H54 (cell line): ENCODE results near the gene STAU1.

ENCODE experiments used
- DNase-seq: peaks from one replicate; pipeline ENCODE4 v3.0.0; 2011; ENCODE audit warnings: low spot score, mixed read lengths; ENCODE audit not compliant: insufficient read length
- FAIRE-seq: peaks from 3 replicates; lab custom pipeline; 2011; peaks lifted over from hg19 to GRCh38; lab: Jason Lieb, UNC
- POLR2A ChIP-seq: IDR thresholded peaks from 2 replicates; pipeline ENCODE4 v1.6.1; 2011; ENCODE audit warnings: low read depth, mild to moderate bottlenecking, low read length

STAU1 gene

GRCh38 chr20:49167811-49168507 is 20.2 kb downstream of the STAU1 start:
- TF ChIP-seq POLR2A = no peak
- DNase-seq (no peak), FAIRE-seq (no peak)

- DNase-seq = no peak
- no peak for TF ChIP-seq POLR2A
- FAIRE-seq = no peak
These were observed 21.3 kb downstream of the STAU1 start for GRCh38 chr20:49166534-49167449.

DNA sequence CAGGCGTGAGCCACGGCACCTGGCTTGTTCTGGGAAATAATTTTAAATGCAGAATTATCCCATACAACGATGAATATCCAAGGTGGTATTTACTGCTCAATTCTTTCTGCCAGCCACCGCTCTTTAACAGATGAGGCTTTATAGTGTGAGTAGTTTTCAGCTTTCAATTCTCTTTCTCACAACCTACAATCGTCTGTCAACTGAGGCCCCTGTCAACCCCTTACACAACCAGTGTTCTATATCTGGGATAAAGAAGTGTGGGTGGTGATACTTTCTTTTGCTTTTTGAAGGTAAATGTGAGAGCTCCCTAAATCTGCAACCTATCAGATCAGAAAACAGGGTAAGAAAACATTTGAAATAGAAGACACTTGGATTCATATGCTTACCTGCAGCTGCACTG is 22.5 kb downstream of the STAU1 start:
- DNase-seq (no peak), FAIRE-seq (no peak)
- TF ChIP-seq POLR2A = no peak

GRCh38 chr20:49163696-49164095 is 24.4 kb downstream of the STAU1 start:
- FAIRE-seq (no peak), DNase-seq (no peak)
- no peak for TF ChIP-seq POLR2A

GRCh38 chr20:49161428-49162152 is 26.5 kb downstream of the STAU1 start:
- FAIRE-seq = no peak
- no peak for TF ChIP-seq POLR2A
- no peak for DNase-seq

- FAIRE-seq (no peak), DNase-seq (no peak)
- TF ChIP-seq POLR2A = no peak
These were observed 27.8 kb downstream of the STAU1 start for GRCh38 chr20:49160057-49160929.

- DNase-seq = no peak
- no peak for TF ChIP-seq POLR2A
- FAIRE-seq = no peak
These were observed 31.0 kb downstream of the STAU1 start for GRCh38 chr20:49157146-49157545.

- TF ChIP-seq POLR2A = no peak
- FAIRE-seq (no peak), DNase-seq (no peak)
These were observed 31.7 kb downstream of the STAU1 start for GRCh38 chr20:49156481-49156880.

DNA sequence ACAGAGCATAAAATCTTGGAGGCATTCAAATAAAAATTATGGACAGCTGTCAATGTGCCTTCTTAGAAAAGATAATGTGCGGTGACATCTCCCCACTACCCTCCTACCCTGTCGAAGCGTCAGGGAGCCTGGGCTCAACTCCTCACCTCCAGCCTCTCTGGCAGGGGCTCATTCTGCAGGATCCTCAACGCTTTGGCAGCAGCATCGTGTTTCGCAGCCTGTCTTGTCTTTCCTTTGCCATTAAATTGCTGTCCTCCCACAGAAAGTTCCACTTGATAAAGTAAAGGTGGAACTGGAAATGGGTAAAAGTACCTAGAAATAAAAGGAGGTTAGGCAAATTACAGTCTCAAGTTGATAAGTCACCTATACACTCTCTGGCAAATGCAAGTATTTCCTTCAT is 36.7 kb downstream of the STAU1 start:
- no peak for FAIRE-seq
- no peak for TF ChIP-seq POLR2A
- no peak for DNase-seq

DNA sequence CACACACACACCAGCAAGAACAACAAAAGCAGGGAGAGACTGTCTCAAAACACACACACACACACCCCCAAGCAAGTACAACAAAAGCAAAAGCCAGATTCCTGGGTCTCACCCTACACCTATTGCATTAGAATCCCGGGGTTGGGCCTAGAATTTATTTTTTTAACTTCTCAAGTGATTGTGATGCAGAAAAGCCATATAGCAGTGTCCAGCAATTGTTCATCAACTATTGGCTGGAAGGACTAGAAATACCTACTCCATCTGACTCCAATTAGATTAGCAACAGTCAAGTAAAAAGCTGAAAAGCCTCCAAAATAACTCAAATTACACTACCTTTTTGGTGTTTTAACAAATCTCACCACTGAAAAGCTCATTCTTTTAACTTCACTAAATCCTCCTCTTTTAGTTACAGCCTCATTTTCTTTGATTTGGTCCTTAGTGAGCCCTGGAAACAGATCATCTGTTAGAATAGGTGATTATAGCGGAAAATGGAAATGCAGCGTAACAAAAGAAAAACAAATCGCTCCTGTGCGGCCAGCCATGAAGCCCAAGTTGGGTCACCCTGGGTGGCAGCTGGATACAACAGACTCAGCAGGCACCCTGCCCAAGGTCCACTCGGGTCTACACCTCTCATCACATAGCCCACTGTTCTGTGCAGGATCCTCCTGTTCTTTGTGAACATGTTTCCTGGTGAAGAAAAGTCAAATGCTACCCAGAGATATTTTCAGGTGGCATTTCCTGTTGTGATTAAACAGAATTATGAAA is 38.7 kb downstream of the STAU1 start:
- DNase-seq = no peak
- TF ChIP-seq POLR2A = no peak
- no peak for FAIRE-seq

DNA sequence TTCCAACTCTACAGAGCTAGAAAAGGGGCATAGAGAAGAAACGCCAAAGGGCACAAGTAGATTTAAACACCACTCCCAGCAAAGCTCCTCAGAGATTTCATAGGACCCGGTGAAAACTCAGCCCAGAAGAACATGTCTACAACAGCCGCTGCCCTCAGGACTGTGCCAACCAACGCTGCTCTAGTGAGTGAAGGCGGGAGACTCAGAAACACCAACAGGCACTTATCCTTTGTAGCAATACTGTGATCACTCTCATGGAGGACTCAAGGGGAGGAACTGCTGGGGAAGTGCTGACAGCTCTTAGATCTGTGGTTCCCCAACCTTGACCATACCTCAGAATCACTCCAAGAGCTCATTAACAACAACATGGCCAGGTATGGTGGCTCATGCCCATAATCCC is 39.5 kb downstream of the STAU1 start:
- no peak for TF ChIP-seq POLR2A
- DNase-seq = no peak
- no peak for FAIRE-seq

GRCh38 chr20:49147296-49147695 is 40.8 kb downstream of the STAU1 start:
- DNase-seq (no peak), FAIRE-seq (no peak)
- no peak for TF ChIP-seq POLR2A
